Astrocyte of the cerebellum (primary cell): ENCODE data around the gene SIGLEC8.

Experiments
- DNase-seq: peaks from one replicate; pipeline ENCODE4 v3.0.0-alpha.2; 2011; ENCODE audit warnings: low read depth
- H3K4me3 ChIP-seq: 2 replicates; pipeline ENCODE4 v1.5.1; 2011; ENCODE audit warnings: mild to moderate bottlenecking, low read depth, low read length, moderate library complexity
- CTCF ChIP-seq: IDR thresholded peaks from 2 replicates; pipeline ENCODE4 v1.5.1; 2012; ENCODE audit warnings: low read length, low read depth, moderate library complexity, mild to moderate bottlenecking; ENCODE audit errors: missing control alignments
- in situ Hi-C: cut with HindIII; loops from 2 replicates; pipeline ENCODE4 v1.10.0; 2017; ENCODE audit warnings: low sequenced_read_pairs

The SIGLEC8 gene

DNA sequence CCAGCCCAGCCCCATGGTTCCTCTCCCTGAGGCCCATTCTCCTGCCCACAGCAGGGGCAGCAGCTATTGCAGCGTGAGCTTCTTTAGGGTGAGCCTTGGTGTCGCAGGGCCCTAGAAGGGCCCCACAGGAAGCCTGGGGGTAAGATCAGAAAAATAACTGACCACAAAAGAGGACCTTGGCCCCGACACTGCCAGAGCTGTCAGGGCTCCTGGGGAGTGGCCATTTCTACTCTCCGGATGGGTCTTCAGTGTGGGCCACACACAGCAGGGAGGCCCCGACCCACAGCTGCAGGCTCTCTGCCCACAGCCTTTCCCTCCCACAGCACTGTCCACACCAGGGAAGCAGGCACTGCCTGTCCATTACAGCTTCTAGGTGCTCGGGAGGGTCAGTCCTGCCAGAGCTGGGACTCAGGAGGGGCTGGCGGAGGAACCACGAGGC, 3.5 kb upstream of the SIGLEC8 start:
- in situ Hi-C loops, result no loop called here
- no peak overlapping the region for H3K4me3 ChIP-seq
- no peak for DNase-seq
- no peak for TF ChIP-seq CTCF

- DNase-seq, result no peak
- no peak for TF ChIP-seq CTCF
- H3K4me3 ChIP-seq, result no peak overlapping the region
- in situ Hi-C loops, result no loop called here
These were observed 2.1 kb upstream of the SIGLEC8 start for GRCh38 chr19:51460164-51460992.

DNA sequence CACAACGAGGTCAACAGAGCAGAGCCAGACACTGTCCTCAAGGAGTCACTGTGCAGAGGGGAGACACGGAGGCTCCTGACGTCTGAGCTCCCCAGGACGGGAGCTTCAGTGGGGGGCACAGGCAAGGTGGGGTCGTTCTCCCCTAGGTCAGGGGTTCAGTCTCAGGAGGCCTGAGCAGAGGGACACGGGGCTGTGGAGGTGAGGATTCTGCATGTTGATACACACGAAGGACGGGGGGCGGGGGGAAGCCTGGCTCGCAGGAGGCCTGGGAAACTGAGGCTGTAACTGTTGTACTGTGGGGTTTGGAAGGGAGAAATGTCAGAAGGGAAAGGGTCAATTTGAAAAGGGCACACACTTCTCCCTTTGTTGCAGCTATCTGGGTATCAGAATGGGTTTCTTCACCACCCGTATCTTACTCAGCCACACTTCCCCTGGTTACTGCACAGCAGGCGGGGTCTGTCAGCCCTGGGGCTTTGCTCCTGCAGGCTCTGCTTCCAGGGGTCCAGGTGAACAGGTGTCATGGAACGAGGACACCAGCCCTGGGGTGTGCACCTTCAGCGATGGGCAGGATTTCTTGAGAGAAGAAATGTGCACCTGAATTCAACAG, 748 bp upstream of the SIGLEC8 start:
- in situ Hi-C loops, result no loop called here
- H3K4me3 ChIP-seq, result no peak overlapping the region
- TF ChIP-seq CTCF, result no peak
- DNase-seq, result no peak

DNA sequence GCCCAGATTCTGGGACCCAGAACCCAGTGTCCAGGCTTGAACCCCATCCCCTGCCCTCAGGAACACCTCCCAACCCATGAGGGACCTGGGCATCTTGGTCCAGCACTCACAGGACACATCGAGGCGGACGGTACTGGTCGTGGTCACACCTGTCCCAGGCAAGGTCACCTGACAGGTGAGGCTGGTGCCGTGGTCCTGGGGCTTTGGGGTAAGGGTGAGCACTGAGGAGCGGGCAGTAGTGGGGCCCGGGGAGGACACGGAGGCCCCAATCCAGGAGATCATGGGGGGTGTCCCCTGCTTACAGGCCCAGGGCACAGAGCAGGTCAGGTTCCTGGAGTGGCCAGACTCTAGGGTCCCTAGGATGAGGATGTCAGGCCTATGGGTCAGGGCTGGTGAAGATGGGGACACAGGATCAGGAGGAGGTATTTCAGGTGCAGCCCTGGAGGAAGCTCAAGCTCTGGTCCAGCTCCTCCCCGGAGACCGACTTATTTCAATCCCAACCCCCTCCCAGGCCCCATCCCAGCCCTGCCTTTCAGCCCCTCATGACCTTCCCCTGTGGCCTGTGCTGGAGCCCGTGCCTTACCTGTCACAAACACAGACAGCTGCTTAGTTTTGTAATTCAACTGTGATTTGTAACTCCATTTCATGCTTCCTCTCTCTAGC, 772 bp downstream of the SIGLEC8 start:
- no peak for DNase-seq
- no peak overlapping the region for H3K4me3 ChIP-seq
- TF ChIP-seq CTCF, result no peak
- in situ Hi-C loops, result no loop called here

- no peak overlapping the region for H3K4me3 ChIP-seq
- no peak for TF ChIP-seq CTCF
- in situ Hi-C loops, result no loop called here
- DNase-seq, result no peak
These were observed 1.5 kb downstream of the SIGLEC8 start for GRCh38 chr19:51456541-51457290.

GRCh38 chr19:51450730-51451307, 7.4 kb downstream of the SIGLEC8 start:
- H3K4me3 ChIP-seq, result no peak overlapping the region
- DNase-seq, result no peak
- TF ChIP-seq CTCF, result no peak
- in situ Hi-C loops, result no loop called here
